SH-SY5Y (cell line): Measurements from ENCODE around the gene SLC25A36.

ENCODE experiments used
- GATA2 ChIP-seq: IDR thresholded peaks from 2 replicates; pipeline ENCODE4 v1.6.1; 2011; ENCODE audit warnings: mild to moderate bottlenecking, low read depth, low read length
- GATA3 ChIP-seq: IDR thresholded peaks from 2 replicates; pipeline ENCODE4 v1.6.1; 2011; ENCODE audit warnings: low read depth, mild to moderate bottlenecking, low read length, moderate library complexity

DNA sequence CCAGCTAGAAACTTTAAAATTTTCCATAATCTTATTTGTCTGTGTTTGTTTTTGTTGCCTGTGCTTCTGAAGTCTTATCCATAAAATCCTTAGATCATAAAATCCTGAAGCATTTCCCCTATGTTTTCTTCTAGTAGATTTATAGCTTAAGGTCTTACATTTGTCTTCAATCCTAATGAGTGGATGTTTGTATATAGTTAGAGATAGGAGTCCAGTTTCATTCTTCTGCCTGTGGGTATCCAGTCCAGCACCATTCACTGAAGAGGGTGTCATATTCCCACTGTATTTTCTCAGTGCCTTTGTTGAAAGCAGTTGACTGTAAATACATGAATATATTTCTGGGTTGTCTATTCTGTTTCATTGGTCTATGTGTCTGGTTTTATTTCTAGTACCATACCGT lies 64.7 kb downstream of the SLC25A36 start:
- no peak for TF ChIP-seq GATA3
- no peak for TF ChIP-seq GATA2
